CD4-positive, CD25-positive, alpha-beta regulatory T cell (primary cell): ENCODE results near the gene ADGRG3. TPM values are rescaled to one million over a fixed set of nuclear protein-coding genes. Genes with fewer than 3 reads are reported as not detected.

Experiments used
- ATAC-seq, 2 donors: fragments of 150-1000 bp; cut with Tn5 transposase; one replicate each; pipeline ENCODE4 v1.10.0; 2021; ENCODE audit warnings: low read depth in 2 of 2, moderate number of reproducible peaks in 2 of 2, moderate library complexity in 1 of 2
- DNase-seq, 3 donors: peaks; one replicate each; pipeline versions ENCODE4 v3.0.0 to v3.0.0-alpha.2; 2012 to 2022; ENCODE audit warnings: mixed read lengths in 1 of 3
- H3K27ac ChIP-seq: one replicate; pipeline ENCODE4 v1.7.0; 2013; ENCODE audit warnings: mild to moderate bottlenecking, low read length; ENCODE audit not compliant: insufficient read depth, poor library complexity, severe bottlenecking
- H3K27me3 ChIP-seq: one replicate; pipeline ENCODE4 v1.7.0; 2013; ENCODE audit warnings: low read length; ENCODE audit not compliant: control insufficient read depth, insufficient read depth
- H3K36me3 ChIP-seq: one replicate; pipeline ENCODE4 v1.7.0; 2013; ENCODE audit warnings: mild to moderate bottlenecking, low read length, moderate library complexity; ENCODE audit not compliant: control insufficient read depth, insufficient read depth
- H3K4me1 ChIP-seq: 2 replicates; pipeline ENCODE4 v1.7.0; 2013; ENCODE audit warnings: mild to moderate bottlenecking, low read length; ENCODE audit not compliant: insufficient read depth, control insufficient read depth, poor library complexity, severe bottlenecking
- H3K4me3 ChIP-seq: one replicate; pipeline ENCODE4 v1.7.0; 2013; ENCODE audit warnings: low read depth, mild to moderate bottlenecking, low read length, moderate library complexity
- H3K9me3 ChIP-seq, 2 experiments: 1 replicate in 1 of 2; 2 replicates in 1 of 2; pipeline ENCODE4 v1.7.0; 2013; ENCODE audit warnings: low read length in 2 of 2, mild to moderate bottlenecking in 1 of 2, moderate library complexity in 1 of 2; ENCODE audit not compliant: control insufficient read depth in 2 of 2
- H3K27ac Mint-ChIP-seq, 3 donors: one replicate each; pipeline ENCODE4 v1.8.0; 2020 to 2022; ENCODE audit warnings: mild to moderate bottlenecking in 3 of 3, mixed read lengths in 3 of 3, moderate library complexity in 2 of 3
- H3K27me3 Mint-ChIP-seq: one replicate; pipeline ENCODE4 v1.8.0; 2022; ENCODE audit warnings: mild to moderate bottlenecking, mixed read lengths
- H3K36me3 Mint-ChIP-seq: one replicate; pipeline ENCODE4 v1.8.0; 2020; ENCODE audit warnings: mixed read lengths
- H3K4me1 Mint-ChIP-seq, 4 donors: one replicate each; pipeline ENCODE4 v1.8.0; 2020 to 2022; ENCODE audit warnings: mixed read lengths in 4 of 4, mild to moderate bottlenecking in 1 of 4
- H3K4me3 Mint-ChIP-seq, 4 donors: one replicate each; pipeline ENCODE4 v1.8.0; 2020 to 2022; ENCODE audit warnings: mild to moderate bottlenecking in 4 of 4, mixed read lengths in 4 of 4, moderate library complexity in 3 of 4
- H3K9me3 Mint-ChIP-seq, 7 donors: one replicate each; pipeline ENCODE4 v1.8.0; 2020 to 2022; ENCODE audit warnings: mixed read lengths in 7 of 7, mild to moderate bottlenecking in 3 of 7, moderate library complexity in 2 of 7
- polyA plus RNA-seq, 4 donors: library from polyadenylated mRNA; unstranded; fragments of 300-500 nt; fragmentation: Illumina TruSeq; gene quantifications; one replicate each; pipeline ENCODE4 v1.2.3, GENCODE V29; 2021
- total RNA-seq: library from RNA; stranded (reverse); gene quantifications from one replicate; pipeline ENCODE4 v1.2.3, GENCODE V29; 2022

Gene ADGRG3
- total and polyA plus RNA-seq, 5 donors from 2014 or later, result 0.32 TPM; not detected in 4

GRCh38 chr16:57635266-57636097 is 32.6 kb upstream of the ADGRG3 start:
- Mint-ChIP-seq H3K27me3 (peaks cover 55% of the 10 kb centered on the region), H3K27ac (no peak overlapping the region), H3K9me3 (no peaks in the 10 kb centered on the region), H3K4me1 (no peaks in the 10 kb centered on the region), H3K36me3 (no peaks in the 10 kb centered on the region), H3K4me3 (no peak overlapping the region)
- Histone ChIP-seq H3K4me1 (no peaks in the 10 kb centered on the region), H3K27me3 (no peaks in the 10 kb centered on the region), H3K27ac (no peak overlapping the region), H3K9me3 (no peaks in the 10 kb centered on the region), H3K36me3 (no peaks in the 10 kb centered on the region), H3K4me3 (no peak overlapping the region)
- DNase-seq (no peak), ATAC-seq (no peak)

- no peak overlapping the region for H3K27ac ChIP-seq
- no peaks in the 10 kb centered on the region for H3K4me1 ChIP-seq
- peak overlapping the region in 2 of 3 donors; percentile 41 to 46 for H3K27ac Mint-ChIP-seq
- no peaks in the 10 kb centered on the region for H3K36me3 Mint-ChIP-seq
- H3K27me3 ChIP-seq, result no peaks in the 10 kb centered on the region
- no peak for ATAC-seq
- no peak overlapping the region for H3K4me3 Mint-ChIP-seq
- DNase-seq, result no peak
- no peaks in the 10 kb centered on the region for H3K9me3 ChIP-seq
- no peaks in the 10 kb centered on the region for H3K4me1 Mint-ChIP-seq
- peaks cover 56% of the 10 kb centered on the region for H3K27me3 Mint-ChIP-seq
- H3K4me3 ChIP-seq, result no peak overlapping the region
- H3K9me3 Mint-ChIP-seq, result no peaks in the 10 kb centered on the region
- no peaks in the 10 kb centered on the region for H3K36me3 ChIP-seq
These were observed 31.9 kb upstream of the ADGRG3 start for GRCh38 chr16:57636184-57636583.

- Mint-ChIP-seq H3K27ac (peak overlapping the region in 1 of 3 donors; percentile 15), H3K27me3 (peaks cover 56% of the 10 kb centered on the region), H3K36me3 (no peaks in the 10 kb centered on the region), H3K9me3 (no peaks in the 10 kb centered on the region), H3K4me1 (no peaks in the 10 kb centered on the region), H3K4me3 (no peak overlapping the region)
- no peaks in the 10 kb centered on the region for H3K27me3 ChIP-seq
- no peaks in the 10 kb centered on the region for H3K4me1 ChIP-seq
- H3K27ac ChIP-seq, result no peak overlapping the region
- no peaks in the 10 kb centered on the region for H3K36me3 ChIP-seq
- DNase-seq (no peak), ATAC-seq (no peak)
- no peaks in the 10 kb centered on the region for H3K9me3 ChIP-seq
- no peak overlapping the region for H3K4me3 ChIP-seq
These were observed 31.1 kb upstream of the ADGRG3 start for GRCh38 chr16:57637020-57637419.

GRCh38 chr16:57637424-57637823 is 30.7 kb upstream of the ADGRG3 start:
- H3K36me3 Mint-ChIP-seq, result no peaks in the 10 kb centered on the region
- H3K4me1 Mint-ChIP-seq, result no peaks in the 10 kb centered on the region
- no peaks in the 10 kb centered on the region for H3K36me3 ChIP-seq
- no peaks in the 10 kb centered on the region for H3K9me3 Mint-ChIP-seq
- DNase-seq, result no peak
- H3K4me3 ChIP-seq, result no peak overlapping the region
- peak overlapping the region in 1 of 3 donors; percentile 15 for H3K27ac Mint-ChIP-seq
- ATAC-seq, result no peak
- no peaks in the 10 kb centered on the region for H3K4me1 ChIP-seq
- H3K9me3 ChIP-seq, result no peaks in the 10 kb centered on the region
- no peak overlapping the region for H3K4me3 Mint-ChIP-seq
- H3K27ac ChIP-seq, result no peak overlapping the region
- no peaks in the 10 kb centered on the region for H3K27me3 ChIP-seq
- peaks cover 56% of the 10 kb centered on the region for H3K27me3 Mint-ChIP-seq

- ATAC-seq (no peak), DNase-seq (no peak)
- Histone ChIP-seq H3K36me3 (no peaks in the 10 kb centered on the region), H3K4me3 (no peak overlapping the region), H3K4me1 (no peaks in the 10 kb centered on the region), H3K9me3 (no peaks in the 10 kb centered on the region), H3K27ac (no peak overlapping the region), H3K27me3 (no peaks in the 10 kb centered on the region)
- Mint-ChIP-seq H3K27ac (no peak overlapping the region), H3K4me1 (no peaks in the 10 kb centered on the region), H3K4me3 (no peak overlapping the region), H3K36me3 (no peaks in the 10 kb centered on the region), H3K27me3 (peaks cover 56% of the 10 kb centered on the region), H3K9me3 (no peaks in the 10 kb centered on the region)
These were observed 30.1 kb upstream of the ADGRG3 start for GRCh38 chr16:57637965-57638364.

- Mint-ChIP-seq H3K4me3 (no peak overlapping the region), H3K27ac (no peak overlapping the region), H3K4me1 (no peaks in the 10 kb centered on the region), H3K9me3 (no peaks in the 10 kb centered on the region), H3K27me3 (peaks cover 56% of the 10 kb centered on the region), H3K36me3 (no peaks in the 10 kb centered on the region)
- no peaks in the 10 kb centered on the region for H3K27me3 ChIP-seq
- H3K27ac ChIP-seq, result no peak overlapping the region
- no peaks in the 10 kb centered on the region for H3K36me3 ChIP-seq
- ATAC-seq (no peak), DNase-seq (no peak)
- H3K4me1 ChIP-seq, result no peaks in the 10 kb centered on the region
- H3K4me3 ChIP-seq, result no peak overlapping the region
- no peaks in the 10 kb centered on the region for H3K9me3 ChIP-seq
These were observed 29.7 kb upstream of the ADGRG3 start for GRCh38 chr16:57638381-57638780.

- DNase-seq (no peak), ATAC-seq (no peak)
- Mint-ChIP-seq H3K36me3 (no peaks in the 10 kb centered on the region), H3K9me3 (no peaks in the 10 kb centered on the region), H3K27me3 (peaks cover 50% of the 10 kb centered on the region), H3K4me3 (no peak overlapping the region), H3K4me1 (no peaks in the 10 kb centered on the region), H3K27ac (no peak overlapping the region)
- no peaks in the 10 kb centered on the region for H3K36me3 ChIP-seq
- no peak overlapping the region for H3K27ac ChIP-seq
- no peaks in the 10 kb centered on the region for H3K4me1 ChIP-seq
- no peaks in the 10 kb centered on the region for H3K9me3 ChIP-seq
- no peaks in the 10 kb centered on the region for H3K27me3 ChIP-seq
- no peak overlapping the region for H3K4me3 ChIP-seq
These were observed 28.8 kb upstream of the ADGRG3 start for GRCh38 chr16:57639172-57639887.
